Neural progenitor cell (in vitro differentiated cells): ENCODE measurements around the gene PRDX6. TPM values are rescaled to one million over a fixed set of nuclear protein-coding genes. Genes with fewer than 3 reads are reported as not detected.
A peak's percentile ranks its signal among the peaks of the same experiment; 100 is the strongest.

Experiments used
- DNase-seq: peaks from one replicate; pipeline ENCODE4 v3.0.0-alpha.2; 2016; ENCODE audit warnings: low spot score
- H2AFZ ChIP-seq: fragments of 200-600 bp; sonication (generic); replicated peaks from 2 replicates; pipeline ENCODE4 v1.6.1; 2016; ENCODE audit warnings: antibody characterized with exemption
- H3F3A ChIP-seq: fragments of 200-600 bp; sonication (generic); 2 replicates; pipeline ENCODE4 v1.6.1; 2016; ENCODE audit warnings: antibody characterized with exemption, low read depth
- H3K27ac ChIP-seq: fragments of 200-600 bp; sonication (generic); 2 replicates; pipeline ENCODE4 v1.5.1; 2016; ENCODE audit warnings: mild to moderate bottlenecking
- H3K27me3 ChIP-seq: fragments of 200-600 bp; sonication (generic); 2 replicates; pipeline ENCODE4 v1.6.1; 2016; ENCODE audit warnings: mild to moderate bottlenecking, moderate library complexity
- H3K36me3 ChIP-seq: fragments of 200-600 bp; sonication (generic); 2 replicates; pipeline ENCODE4 v1.5.1; 2016
- H3K4me1 ChIP-seq: fragments of 200-600 bp; sonication (generic); 2 replicates; pipeline ENCODE4 v1.6.1; 2016; ENCODE audit warnings: mixed run types
- H3K4me2 ChIP-seq: fragments of 200-600 bp; sonication (generic); 2 replicates; pipeline ENCODE4 v1.6.1; 2016
- H3K4me3 ChIP-seq: fragments of 200-600 bp; sonication (generic); 2 replicates; pipeline ENCODE4 v1.5.1; 2016
- H3K79me2 ChIP-seq: fragments of 200-600 bp; sonication (generic); 2 replicates; pipeline ENCODE4 v1.6.1; 2016; ENCODE audit warnings: low read depth
- H3K9ac ChIP-seq: fragments of 200-600 bp; sonication (generic); 2 replicates; pipeline ENCODE4 v1.6.1; 2016
- H3K9me3 ChIP-seq: fragments of 200-600 bp; sonication (generic); 2 replicates; pipeline ENCODE4 v1.5.1; 2016; ENCODE audit warnings: low read depth
- H4K20me1 ChIP-seq: fragments of 200-600 bp; sonication (generic); 2 replicates; pipeline ENCODE4 v1.6.1; 2016; ENCODE audit warnings: low read depth
- H3K27ac Mint-ChIP-seq: 3 replicates; pipeline ENCODE4 v1.8.0; 2021; ENCODE audit warnings: mixed read lengths
- H3K27me3 Mint-ChIP-seq: 2 replicates; pipeline ENCODE4 v1.8.0; 2022; ENCODE audit warnings: low read depth, mild to moderate bottlenecking, inconsistent platforms, moderate library complexity, mixed read lengths; ENCODE audit not compliant: insufficient read depth
- H3K36me3 Mint-ChIP-seq: 3 replicates; pipeline ENCODE4 v1.8.0; 2021; ENCODE audit warnings: mixed read lengths
- H3K4me1 Mint-ChIP-seq: 3 replicates; pipeline ENCODE4 v1.8.0; 2021; ENCODE audit warnings: mixed read lengths
- H3K4me3 Mint-ChIP-seq: 3 replicates; pipeline ENCODE4 v1.8.0; 2021; ENCODE audit warnings: mild to moderate bottlenecking, moderate library complexity, mixed read lengths
- H3K9me3 Mint-ChIP-seq: 3 replicates; pipeline ENCODE4 v1.8.0; 2020; ENCODE audit warnings: mixed read lengths
- CTCF ChIP-seq: fragments of 200-600 bp; sonication (generic); IDR thresholded peaks from 2 replicates; pipeline ENCODE4 v1.5.1; 2017; ENCODE audit warnings: antibody characterized with exemption, mild to moderate bottlenecking
- EZH2 ChIP-seq: fragments of 200-600 bp; sonication (generic); IDR thresholded peaks from 2 replicates; pipeline ENCODE4 v1.6.1; 2017; ENCODE audit warnings: antibody characterized with exemption, mild to moderate bottlenecking, moderate library complexity
- EZH2phosphoT487 ChIP-seq: fragments of 200-600 bp; sonication (generic); IDR thresholded peaks from 2 replicates; pipeline ENCODE4 v1.6.1; 2017; ENCODE audit warnings: antibody characterized with exemption
- total RNA-seq: library from RNA; depleted of rRNA; stranded (reverse); fragments of >200 nt; gene quantifications from 2 replicates; pipeline ENCODE4 v1.2.3, GENCODE V29; 2015; ENCODE audit warnings: low replicate concordance

Gene PRDX6
- total RNA-seq, 1 donor from 2014 or later = 441 TPM

DNA sequence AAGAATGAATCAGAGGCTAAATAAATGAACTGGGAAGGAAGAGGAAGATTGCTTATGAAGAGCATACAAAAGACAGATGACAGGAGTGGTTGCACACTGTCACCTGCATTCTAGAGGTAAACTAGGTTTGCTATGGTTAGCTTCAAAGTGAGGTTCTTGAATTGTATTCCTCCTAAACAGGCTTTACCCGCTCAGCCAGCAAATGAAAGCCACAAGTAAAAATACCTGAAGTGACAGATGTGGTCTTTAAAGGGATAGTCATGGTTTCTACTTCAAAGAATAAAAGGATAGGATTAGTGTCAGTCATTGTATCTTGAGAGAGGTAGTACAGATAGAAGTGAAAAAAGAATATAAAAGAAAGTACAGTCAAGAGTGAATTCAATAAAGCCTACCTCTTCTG is 32.4 kb upstream of the PRDX6 start:
- peaks cover 2% of the 10 kb centered on the region for H3K27me3 Mint-ChIP-seq
- Histone ChIP-seq H3K4me2 (peak overlapping the region; percentile 52), H3K36me3 (peaks cover 14% of the 10 kb centered on the region), H3K27ac (peak overlapping the region; percentile 90), H2AFZ (no peak overlapping the region), H4K20me1 (no peaks in the 10 kb centered on the region), H3K4me3 (peak overlapping the region; percentile 6), H3K9ac (no peak overlapping the region), H3F3A (peaks cover 47% of the 10 kb centered on the region), H3K79me2 (peaks cover 17% of the 10 kb centered on the region), H3K27me3 (no peaks in the 10 kb centered on the region), H3K4me1 (peaks cover 32% of the 10 kb centered on the region), H3K9me3 (peaks cover 23% of the 10 kb centered on the region)
- peaks cover 14% of the 10 kb centered on the region for H3K4me1 Mint-ChIP-seq
- H3K4me3 Mint-ChIP-seq = no peak overlapping the region
- peaks cover 5% of the 10 kb centered on the region for H3K36me3 Mint-ChIP-seq
- TF ChIP-seq EZH2 (no peak), EZH2phosphoT487 (no peak), CTCF (no peak)
- peak; percentile 33 for DNase-seq
- H3K27ac Mint-ChIP-seq = peak overlapping the region; percentile 5
- peaks cover 18% of the 10 kb centered on the region for H3K9me3 Mint-ChIP-seq

DNA sequence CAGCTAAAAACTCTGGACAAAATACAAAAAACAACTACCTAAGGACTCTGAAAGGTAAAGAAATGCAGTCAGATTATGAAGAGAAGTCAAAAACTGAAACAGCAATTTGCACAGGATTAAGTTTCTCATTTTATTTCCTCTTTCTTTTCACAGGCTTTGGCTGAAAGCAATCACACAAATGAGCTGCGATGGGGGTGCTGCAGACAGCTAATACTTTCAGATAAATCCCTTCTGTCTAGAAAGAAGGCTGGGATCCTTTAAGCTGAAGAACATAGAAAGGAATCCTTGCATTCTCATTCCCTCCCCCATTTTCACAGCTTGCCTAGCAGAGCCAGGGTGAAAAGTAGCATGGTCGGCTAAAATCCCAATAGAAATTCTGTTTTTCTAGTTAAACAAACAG is 32.0 kb upstream of the PRDX6 start:
- peaks cover 14% of the 10 kb centered on the region for H3K4me1 Mint-ChIP-seq

GRCh38 chr1:173445656-173446055 is 31.5 kb upstream of the PRDX6 start:
- H3K4me3 ChIP-seq = no peak overlapping the region
- H3K27ac ChIP-seq = peak overlapping the region; percentile 90
- no peaks in the 10 kb centered on the region for H4K20me1 ChIP-seq
- H3F3A ChIP-seq = peaks cover 49% of the 10 kb centered on the region
- H3K4me3 Mint-ChIP-seq = no peak overlapping the region
- H3K4me1 Mint-ChIP-seq = peaks cover 14% of the 10 kb centered on the region
- peaks cover 19% of the 10 kb centered on the region for H3K79me2 ChIP-seq
- no peaks in the 10 kb centered on the region for H3K27me3 ChIP-seq
- no peak for DNase-seq
- H3K36me3 ChIP-seq = peaks cover 14% of the 10 kb centered on the region
- no peak overlapping the region for H2AFZ ChIP-seq
- peaks cover 5% of the 10 kb centered on the region for H3K36me3 Mint-ChIP-seq
- H3K4me1 ChIP-seq = peaks cover 34% of the 10 kb centered on the region
- peak overlapping the region; percentile 16 for H3K27ac Mint-ChIP-seq
- TF ChIP-seq EZH2phosphoT487 (no peak), CTCF (no peak), EZH2 (no peak)
- no peak overlapping the region for H3K9ac ChIP-seq
- peaks cover 18% of the 10 kb centered on the region for H3K9me3 Mint-ChIP-seq
- peaks cover 2% of the 10 kb centered on the region for H3K27me3 Mint-ChIP-seq
- peak overlapping the region; percentile 52 for H3K4me2 ChIP-seq
- peaks cover 23% of the 10 kb centered on the region for H3K9me3 ChIP-seq

More for the DNA sequence above, 32.0 kb upstream of the PRDX6 start:
- H2AFZ ChIP-seq = no peak overlapping the region
- H3K4me3 ChIP-seq = peak overlapping the region; percentile 6
- no peaks in the 10 kb centered on the region for H3K27me3 ChIP-seq
- H3F3A ChIP-seq = peaks cover 49% of the 10 kb centered on the region
- peaks cover 14% of the 10 kb centered on the region for H3K36me3 ChIP-seq
- peak; percentile 78 for DNase-seq
- H3K9me3 ChIP-seq = peaks cover 23% of the 10 kb centered on the region
- no peak overlapping the region for H3K4me3 Mint-ChIP-seq
- H3K4me2 ChIP-seq = peak overlapping the region; percentile 52
- no peak overlapping the region for H3K9ac ChIP-seq
- peak overlapping the region; percentile 90 for H3K27ac ChIP-seq
- TF ChIP-seq CTCF (no peak), EZH2 (no peak), EZH2phosphoT487 (peak; percentile 66)
- peaks cover 34% of the 10 kb centered on the region for H3K4me1 ChIP-seq
- H3K9me3 Mint-ChIP-seq = peaks cover 18% of the 10 kb centered on the region
- H4K20me1 ChIP-seq = no peaks in the 10 kb centered on the region
- peak overlapping the region; percentile 16 for H3K27ac Mint-ChIP-seq
- H3K27me3 Mint-ChIP-seq = peaks cover 2% of the 10 kb centered on the region
- H3K36me3 Mint-ChIP-seq = peaks cover 5% of the 10 kb centered on the region
- peaks cover 17% of the 10 kb centered on the region for H3K79me2 ChIP-seq
